HG02970 (cell line): ENCODE data around the gene DOK3.
A peak's percentile ranks its signal among the peaks of the same experiment; 100 is the strongest.

ENCODE experiments used
- ATAC-seq: cut with Tn5 transposase; IDR thresholded peaks from one replicate; pipeline ENCODE4 v1.9.1; 2021; ENCODE audit warnings: mild to moderate bottlenecking, moderate library complexity, moderate number of reproducible peaks; ENCODE audit not compliant: unreplicated experiment, low FRiP score

Gene DOK3

GRCh38 chr5:177509381-177509951, at the start of gene DOK3:
Gene DOK3, minus strand, starts transcription at chr5:177509826. Its CDS starts 286 bp downstream, at chr5:177509540.
- no peak for ATAC-seq

GRCh38 chr5:177557796-177558195, 48.2 kb upstream of the DOK3 start:
- ATAC-seq, result no peak

- ATAC-seq, result no peak
Observed at GRCh38 chr5:177557041-177557647, 47.5 kb upstream of the DOK3 start.

- no peak for ATAC-seq
Observed at GRCh38 chr5:177555665-177556064, 46.0 kb upstream of the DOK3 start.

- ATAC-seq, result no peak
Observed at GRCh38 chr5:177555228-177555627, 45.6 kb upstream of the DOK3 start.

GRCh38 chr5:177554474-177555111, 45.0 kb upstream of the DOK3 start, which contains the start of gene FAM193B:
Gene FAM193B, minus strand, starts transcription at chr5:177554563. Its CDS starts 105 bp downstream, at chr5:177554458.
- peak; percentile 83 for ATAC-seq

- ATAC-seq, result peak; percentile 38
Observed at GRCh38 chr5:177553671-177554429, 44.2 kb upstream of the DOK3 start.

- ATAC-seq, result no peak
Observed at GRCh38 chr5:177552839-177553455, 43.3 kb upstream of the DOK3 start.

- no peak for ATAC-seq
Observed at GRCh38 chr5:177550122-177550521, 40.5 kb upstream of the DOK3 start.

GRCh38 chr5:177548495-177548894, 38.9 kb upstream of the DOK3 start:
- no peak for ATAC-seq

- no peak for ATAC-seq
Observed at GRCh38 chr5:177547736-177548135, 38.1 kb upstream of the DOK3 start.

GRCh38 chr5:177546258-177546741, 36.7 kb upstream of the DOK3 start:
- no peak for ATAC-seq

GRCh38 chr5:177545487-177546257, 36.0 kb upstream of the DOK3 start:
- ATAC-seq, result no peak

GRCh38 chr5:177542816-177543465, 33.3 kb upstream of the DOK3 start:
- no peak for ATAC-seq

- no peak for ATAC-seq
Observed at GRCh38 chr5:177540438-177540837, 30.8 kb upstream of the DOK3 start.

- ATAC-seq, result no peak
Observed at GRCh38 chr5:177539411-177539810, 29.8 kb upstream of the DOK3 start.

GRCh38 chr5:177538876-177539275, 29.2 kb upstream of the DOK3 start:
- no peak for ATAC-seq

GRCh38 chr5:177537389-177538361, 28.0 kb upstream of the DOK3 start:
- no peak for ATAC-seq
